Mesenteric fat pad (tissue), 1 donor: Measurements from ENCODE around the gene ARMH1. TPM values are rescaled to one million over a fixed set of nuclear protein-coding genes. Genes with fewer than 3 reads are reported as not detected.
A peak's percentile ranks its signal among the peaks of the same experiment; 100 is the strongest.
"Not testable (repeated sequence)": the region's sequence is repeated elsewhere in the genome, so short reads cannot be mapped to it uniquely, and the experiment has no call there.

Experiments used
- DNase-seq: peaks from one replicate; pipeline ENCODE4 v3.0.0-alpha.2; 2020; ENCODE audit warnings: low spot score
- total RNA-seq: library from RNA; stranded (reverse); fragmentation: NEBNext Ultra II Directional; extraction: Animal tissue kit (Norgen Biotek cat#: 25700); gene quantifications from one replicate; pipeline ENCODE4 v1.2.1, GENCODE V29; 2021
- donor health status: DM: yes; HTN: yes; CAD: no.

The ARMH1 gene
- total RNA-seq, 1 donor from 2014 or later: 1.9 TPM

DNA sequence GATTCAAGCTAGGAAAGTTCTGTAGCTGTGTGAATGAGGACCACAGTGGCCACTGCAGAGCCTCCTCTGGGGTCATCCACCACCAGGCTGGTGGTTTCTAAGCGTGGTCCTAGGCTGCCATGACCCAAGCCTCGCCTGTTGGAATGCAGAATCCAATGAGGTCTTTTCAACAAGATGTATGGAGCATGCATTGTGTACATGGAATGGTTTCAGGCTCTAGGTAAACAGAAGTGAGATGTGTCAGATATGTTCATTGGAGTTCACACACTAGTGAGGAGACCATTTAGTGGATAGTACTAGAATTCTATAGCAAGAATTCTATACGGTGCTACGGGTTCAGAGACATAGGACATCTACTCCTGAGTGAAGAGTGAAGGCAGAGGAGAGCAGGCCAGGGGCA is 45.8 kb downstream of the ARMH1 start:
- no peak for DNase-seq

DNA sequence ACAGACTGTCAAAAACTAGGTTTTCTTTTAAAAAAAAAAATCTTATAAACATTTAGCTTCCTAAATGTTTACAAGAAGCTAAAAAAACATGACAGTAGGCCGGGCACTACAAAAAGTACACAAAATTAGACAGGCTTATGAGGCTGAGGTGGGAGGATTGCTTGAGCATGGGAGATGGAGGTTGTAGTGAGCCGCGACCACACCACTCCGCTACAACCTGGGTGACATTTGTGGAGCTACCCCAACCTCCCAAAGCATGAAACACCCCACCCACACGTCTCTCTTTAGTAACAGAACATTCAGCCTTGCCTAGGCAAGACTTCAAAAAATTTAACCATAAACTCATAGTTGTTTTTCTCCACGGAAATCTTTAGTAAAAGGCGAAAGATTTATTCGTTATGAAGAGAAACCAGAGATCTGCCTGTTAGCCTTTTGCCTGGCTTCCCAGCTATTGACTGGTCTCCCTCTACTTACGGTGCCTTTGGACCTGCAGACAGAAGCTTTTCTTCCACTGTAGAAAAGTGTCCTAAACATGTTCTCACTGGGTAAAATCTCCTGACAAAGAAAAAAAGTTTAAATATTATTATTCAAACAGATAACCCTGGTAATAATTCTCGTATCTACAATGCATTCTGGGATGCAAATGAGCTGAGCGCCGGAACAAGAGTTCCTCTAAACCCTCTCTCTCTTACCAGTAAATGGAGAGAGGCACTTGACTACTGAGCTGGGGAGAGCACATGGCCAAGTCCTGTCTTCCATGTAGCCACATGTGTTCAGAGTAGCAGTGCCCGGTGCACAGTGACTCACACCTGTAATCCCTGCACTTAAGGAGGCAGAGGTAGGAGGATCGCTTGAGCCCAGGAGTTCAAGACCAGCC is 47.2 kb downstream of the ARMH1 start:
- no peak for DNase-seq

DNA sequence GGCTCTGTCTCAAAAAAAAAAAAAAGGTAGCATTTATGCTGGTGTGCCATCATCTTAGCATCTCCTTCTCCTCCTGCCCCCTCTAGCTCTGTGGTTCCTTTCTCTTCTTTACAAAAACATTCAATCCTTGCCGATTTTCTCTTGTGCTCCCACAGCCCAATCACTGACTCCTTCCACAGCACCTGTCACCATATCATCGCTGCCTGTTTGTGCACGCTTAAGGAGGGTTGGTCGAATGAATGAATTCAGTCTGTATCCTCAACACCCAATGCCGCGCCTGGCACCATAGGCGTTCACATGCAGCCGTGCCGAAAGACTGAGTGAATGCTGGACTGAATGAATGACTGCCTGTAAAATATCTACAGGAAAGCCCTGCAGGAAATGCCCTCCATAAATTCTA is 48.5 kb downstream of the ARMH1 start:
- no peak for DNase-seq

DNA sequence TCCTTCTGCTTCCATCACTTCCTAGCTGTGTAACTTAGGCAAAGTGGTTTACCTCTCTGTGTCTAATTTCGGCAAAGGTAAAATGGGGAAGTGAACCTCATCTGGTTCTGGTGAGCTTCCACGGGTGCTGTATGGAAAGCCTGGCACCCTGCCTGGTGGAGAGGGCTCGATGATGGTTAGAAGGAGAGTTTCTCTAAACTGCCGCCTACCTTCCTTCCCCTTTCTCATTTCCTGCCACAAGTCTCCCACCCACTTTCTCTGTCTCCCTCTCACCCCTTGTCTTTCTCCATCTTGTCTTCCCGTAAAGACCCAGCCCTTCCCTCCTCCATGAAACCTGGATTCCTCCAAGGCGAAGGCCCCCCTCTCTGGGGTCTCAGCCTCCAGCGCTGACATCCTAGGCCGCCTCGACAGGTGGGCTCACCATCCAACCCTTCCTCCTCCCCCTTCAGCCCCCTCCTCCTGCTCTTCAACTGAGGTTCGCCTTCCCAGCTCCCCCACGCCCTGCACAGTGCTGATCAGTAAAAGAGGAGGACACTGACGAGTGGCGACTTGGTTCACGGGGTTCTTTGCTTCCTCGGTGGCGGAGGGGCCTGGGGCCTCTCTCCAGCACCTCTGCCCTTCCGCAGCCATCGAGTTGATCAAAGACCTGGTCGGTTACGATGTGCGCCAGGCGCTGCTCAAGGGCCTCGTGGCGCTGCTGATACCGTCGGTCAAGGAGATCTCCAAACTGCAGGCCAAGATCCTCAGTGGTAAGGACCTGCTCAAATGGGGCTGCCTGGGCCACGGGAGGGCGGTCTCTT is 49.2 kb downstream of the ARMH1 start:
- DNase-seq: no peak

DNA sequence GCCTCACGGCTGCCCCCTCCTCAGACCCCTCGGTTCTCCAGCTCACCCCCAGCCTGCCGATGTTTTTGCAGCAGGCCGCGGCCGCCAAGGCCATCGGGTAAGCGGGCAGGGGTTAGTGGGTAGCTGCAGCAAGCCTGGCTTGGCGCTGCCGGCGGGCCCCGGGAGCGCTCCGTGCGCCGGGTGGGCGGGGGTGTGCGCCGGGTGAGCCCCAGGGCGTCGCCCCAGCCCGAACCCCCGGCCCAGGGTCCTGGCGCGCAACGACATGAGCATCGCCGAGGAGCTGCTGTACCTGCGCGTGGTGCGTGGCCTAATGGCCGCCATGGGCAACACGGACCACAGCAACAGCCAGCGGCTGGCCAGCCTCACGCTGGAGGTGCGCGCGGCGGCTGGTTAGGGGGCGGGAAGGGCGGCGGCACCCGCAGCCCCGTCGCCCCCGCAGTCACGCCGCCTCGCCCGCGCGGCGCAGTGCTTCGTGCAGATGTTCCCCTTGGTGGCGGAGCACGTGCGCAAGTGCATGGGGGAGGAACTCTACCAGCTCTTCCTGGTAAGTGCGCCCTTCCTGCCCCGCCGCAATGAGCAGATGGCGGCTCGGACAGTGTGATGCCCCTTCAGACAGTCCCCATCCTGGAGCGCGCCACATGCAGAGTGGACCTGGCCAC is 49.9 kb downstream of the ARMH1 start:
- DNase-seq: no peak

DNA sequence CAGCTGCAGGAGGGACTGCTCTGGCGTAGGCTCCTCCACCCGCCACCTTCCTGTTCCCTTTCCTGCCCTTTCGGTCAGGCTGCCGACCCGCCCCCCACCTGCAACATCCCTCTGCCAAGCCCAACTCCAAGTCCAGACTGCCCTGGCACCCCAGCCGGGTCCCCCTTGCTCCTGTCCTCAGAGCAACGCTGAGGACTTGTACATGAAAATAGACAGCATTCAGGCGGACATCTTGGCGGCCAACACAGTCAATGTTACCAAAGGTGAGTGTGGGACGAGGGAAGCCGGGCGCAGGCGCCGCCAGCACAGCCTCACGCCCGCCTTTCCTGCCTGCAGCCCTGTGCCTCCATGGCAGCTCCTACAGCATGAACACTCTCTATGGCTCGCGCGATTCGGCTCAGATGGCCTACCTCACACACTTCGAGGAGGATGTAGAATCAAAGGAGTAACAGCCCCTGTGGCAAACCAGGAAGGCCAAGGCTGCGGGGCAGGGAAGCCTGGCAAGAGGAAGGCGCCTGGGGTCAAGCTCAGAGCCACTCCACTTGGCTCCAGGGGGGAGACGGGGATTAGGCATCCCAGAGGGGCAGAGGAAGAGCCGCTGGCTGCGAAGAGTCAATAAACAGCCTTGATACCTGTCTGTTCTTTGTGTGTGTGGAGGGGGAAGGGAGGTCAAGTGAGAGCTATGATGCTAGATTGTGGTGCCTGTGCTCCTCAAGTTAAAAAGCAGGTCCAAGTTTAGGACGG is 50.6 kb downstream of the ARMH1 start:
- DNase-seq: no peak

DNA sequence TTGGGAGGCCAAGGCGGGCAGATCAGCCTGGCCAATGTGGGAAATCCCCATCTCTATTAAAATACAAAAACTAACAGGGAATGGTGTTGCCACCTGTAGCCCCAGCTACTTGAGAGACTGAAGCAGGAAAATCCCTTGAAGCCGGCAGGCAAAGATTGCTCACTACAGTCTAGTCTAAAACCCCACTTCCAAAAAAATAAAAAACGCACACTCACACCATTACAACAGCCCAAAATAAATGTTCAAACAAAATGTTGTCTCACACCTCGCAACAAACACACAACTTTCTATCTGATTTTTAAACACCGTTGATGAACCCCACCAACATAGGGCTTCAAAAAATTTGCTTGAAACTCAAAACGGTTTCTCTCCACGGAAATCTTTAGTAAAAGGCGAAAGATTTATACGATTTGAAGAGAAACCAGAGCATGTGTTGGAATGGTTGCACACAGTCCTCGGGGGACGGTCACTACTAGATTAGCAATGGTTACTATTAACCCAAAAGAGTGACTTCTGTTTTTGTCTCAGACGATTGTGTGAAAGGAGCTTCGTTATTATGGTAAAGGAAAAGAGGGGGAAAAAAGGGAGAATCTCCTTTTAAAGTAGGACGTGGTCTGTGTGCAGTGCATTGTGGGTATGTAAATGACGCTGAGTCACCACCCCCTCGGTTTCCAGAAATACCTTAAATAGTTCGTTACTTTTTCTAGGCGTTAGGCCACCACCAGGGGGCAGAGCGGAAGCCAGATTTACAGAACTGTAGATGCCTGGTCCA is 56.4 kb downstream of the ARMH1 start, which contains the start of gene RNU5D-1:
RNU5D-1 (minus strand) TSS at position 430 of the 772 bp plus-strand sequence.
- DNase-seq: peak; percentile 93

DNA sequence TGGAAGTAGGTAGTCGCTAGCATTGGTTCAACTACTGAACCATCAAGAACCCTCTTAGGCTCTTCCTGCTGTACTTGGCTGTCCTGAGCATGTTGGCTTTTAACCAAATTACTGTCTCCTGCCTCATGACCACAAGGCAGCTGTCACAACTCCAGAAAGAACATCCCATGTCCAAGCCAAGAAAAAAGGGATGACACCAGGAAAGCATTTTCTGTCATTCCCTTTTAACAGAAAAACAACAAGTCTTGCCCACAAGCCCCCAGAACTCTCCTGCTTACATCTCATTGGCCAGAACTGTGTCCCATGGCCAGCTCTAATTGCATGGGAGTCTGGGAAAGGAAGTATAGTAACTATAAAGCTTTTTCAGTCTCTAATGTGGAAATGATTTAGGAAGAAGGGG is 58.9 kb downstream of the ARMH1 start:
- no peak for DNase-seq

DNA sequence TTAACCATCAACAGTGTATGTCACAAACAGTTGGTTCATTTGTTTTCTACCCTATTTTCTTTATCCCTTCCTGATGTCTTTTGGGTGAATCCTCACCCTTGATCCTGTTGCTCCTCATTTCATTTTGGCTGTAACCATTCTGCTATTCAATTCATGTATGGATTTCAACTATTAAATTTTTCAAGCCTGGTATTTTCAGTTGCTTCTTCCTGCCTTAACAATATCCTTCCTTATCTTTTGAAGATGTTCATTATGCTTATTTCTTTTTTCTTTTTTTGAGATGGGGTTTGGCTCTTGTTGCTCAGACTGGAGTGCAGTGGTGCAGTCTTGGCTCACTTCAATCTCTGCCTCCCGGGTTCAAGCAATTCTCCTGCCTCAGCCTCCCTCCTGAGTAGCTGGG is 59.3 kb downstream of the ARMH1 start:
- no peak for DNase-seq

DNA sequence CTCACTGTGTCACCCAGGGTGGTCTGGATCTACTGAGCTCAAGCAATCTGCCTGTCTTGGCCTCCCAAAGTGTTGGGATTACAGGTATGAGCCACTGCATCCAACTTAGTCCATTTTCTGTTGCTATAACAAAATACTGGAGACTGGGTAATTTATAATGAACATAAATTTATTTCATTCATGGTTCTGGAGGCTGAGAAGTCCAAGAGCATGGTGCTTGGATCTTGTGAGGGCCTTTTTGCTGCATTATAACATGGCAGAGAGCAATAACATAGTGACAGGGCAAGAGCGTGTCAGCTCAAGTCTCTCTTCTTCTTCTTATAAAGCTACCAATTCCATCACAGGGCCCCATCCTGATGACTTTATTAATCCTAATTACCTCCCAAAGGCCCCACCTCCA is 61.5 kb downstream of the ARMH1 start:
- DNase-seq: no peak

DNA sequence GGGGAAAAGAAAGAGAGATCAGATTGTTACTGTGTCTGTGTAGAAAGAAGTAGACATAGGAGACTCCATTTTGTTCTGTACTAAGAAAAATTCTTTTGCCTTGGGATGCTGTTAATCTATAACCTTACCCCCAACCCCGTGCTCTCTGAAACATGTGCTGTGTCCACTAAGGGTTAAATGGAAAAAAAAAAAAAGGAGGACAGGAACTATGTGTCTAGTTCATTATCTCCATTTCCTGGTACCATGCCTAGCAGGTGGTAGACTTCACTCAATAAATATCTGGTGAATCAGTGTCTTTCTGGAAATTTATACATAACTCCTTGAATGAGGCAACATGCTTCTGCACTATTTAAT is 64.4 kb downstream of the ARMH1 start:
- DNase-seq: not testable (repeated sequence)

DNA sequence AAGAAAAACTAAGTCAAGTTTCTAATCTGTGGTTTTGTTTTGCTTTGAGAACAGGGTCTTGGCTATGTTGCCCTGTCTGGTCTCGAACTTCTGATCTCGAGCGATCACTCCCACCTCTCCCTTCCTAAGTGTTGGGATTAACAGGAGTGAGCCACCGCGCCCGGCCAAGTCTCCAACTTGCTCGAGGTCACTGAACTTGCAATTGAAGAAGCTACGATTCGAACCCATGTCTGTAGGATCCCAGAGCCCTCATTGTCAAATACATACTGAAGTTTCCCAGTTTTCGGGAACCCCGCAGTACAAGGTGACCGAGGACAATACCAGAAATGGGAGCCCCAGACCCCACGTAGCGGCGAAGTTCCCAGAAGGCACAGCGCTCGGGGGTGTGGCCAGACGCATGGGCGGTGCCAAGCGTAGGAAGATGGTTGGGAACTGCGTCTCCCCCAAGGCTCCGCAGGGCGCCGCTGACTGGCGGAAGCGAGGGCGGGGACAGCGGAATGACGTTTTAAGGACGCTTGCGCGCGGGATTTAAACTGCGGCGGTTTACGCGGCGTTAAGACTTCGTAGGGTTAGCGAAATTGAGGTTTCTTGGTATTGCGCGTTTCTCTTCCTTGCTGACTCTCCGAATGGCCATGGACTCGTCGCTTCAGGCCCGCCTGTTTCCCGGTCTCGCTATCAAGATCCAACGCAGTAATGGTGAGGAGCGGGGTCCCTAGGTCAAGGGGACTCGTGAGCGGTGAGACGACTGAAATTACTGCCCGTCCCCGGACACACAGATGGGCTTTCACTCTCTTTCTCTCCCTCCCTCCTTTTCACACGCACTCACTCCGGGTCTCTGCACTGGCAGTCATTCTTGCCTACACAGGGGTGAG is 65.0 kb downstream of the ARMH1 start, which contains the start of gene KIF2C:
KIF2C (plus strand) TSS at position 531 of the 872 bp plus-strand sequence; CDS start at position 627, 96 bp downstream.
- peak; percentile 99 for DNase-seq

DNA sequence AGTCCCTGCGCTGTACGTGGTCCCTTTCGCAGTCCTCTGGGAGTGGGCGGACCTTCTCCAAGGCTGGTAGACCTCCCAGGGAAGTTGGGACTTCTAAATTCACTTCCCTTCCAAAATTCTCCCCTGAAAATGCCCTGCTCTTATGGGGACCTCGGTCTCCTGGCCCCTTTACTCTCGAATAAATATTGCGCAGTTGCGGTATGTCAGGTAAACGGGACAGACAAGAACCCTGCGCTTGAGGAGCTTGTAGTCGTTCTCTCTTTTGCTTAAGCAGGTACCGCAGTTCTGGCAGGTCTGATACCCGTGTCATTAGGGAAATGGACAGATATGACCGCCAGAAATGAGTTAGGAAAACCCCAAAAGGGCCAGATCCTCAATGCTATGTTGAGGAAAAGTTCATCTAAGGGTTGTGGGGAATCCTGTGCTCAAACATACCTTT is 65.7 kb downstream of the ARMH1 start:
- DNase-seq: no peak

DNA sequence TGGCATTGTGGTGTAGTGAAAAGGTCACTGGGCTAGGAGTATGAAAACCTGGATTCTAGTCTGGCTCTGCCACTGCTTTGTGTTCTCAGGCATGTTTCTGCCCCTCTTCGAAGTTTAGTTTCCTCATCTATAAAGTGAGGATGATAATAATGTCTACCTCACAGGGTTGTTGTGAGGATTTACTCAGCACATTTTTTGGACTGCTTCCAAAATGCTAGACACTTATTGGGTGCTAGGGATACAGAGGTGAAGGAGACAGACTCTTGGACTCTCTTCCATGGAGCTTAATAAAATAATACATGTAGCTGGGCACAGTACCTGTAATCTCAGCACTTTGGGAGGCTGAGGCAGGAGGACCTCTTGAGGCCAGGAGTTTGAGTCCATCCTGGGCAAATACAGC is 68.7 kb downstream of the ARMH1 start:
- no peak for DNase-seq

DNA sequence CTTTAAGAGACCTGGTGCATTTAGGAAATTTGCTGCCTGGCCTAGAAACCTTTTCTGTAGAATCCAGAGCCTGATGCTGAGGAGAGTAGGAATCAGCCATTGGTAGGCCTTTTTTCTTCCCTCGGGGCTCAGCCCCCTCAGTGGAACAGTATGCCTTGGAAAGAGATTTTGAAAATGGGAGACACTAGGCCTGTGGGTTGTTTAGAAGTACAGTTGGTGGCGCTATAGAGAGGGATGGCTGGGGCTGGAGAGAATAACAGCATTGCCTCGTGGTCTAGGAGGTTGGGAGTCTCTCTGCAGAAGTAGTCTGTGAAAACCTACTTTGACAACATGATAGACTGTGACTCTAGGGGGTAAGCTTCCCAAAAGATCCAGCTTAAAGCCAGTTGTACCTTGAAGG is 73.4 kb downstream of the ARMH1 start:
- DNase-seq: no peak

DNA sequence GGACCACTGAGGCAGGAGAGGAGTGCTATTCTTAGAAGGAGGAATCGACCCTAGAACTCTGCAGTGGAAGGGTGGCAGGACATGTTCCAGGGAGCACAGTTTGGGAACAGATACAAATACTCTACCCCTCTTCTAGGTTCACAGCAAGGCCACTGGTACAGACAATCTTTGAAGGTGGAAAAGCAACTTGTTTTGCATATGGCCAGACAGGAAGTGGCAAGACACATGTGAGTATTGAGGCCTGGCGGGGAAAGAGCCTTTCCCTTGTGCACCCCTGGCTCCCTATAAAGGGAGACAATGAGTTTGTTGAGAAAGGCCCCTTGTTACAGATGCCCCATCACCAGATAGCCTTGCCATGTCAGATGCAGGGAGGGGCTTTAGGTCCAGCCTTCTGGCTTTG is 82.9 kb downstream of the ARMH1 start:
- no peak for DNase-seq

DNA sequence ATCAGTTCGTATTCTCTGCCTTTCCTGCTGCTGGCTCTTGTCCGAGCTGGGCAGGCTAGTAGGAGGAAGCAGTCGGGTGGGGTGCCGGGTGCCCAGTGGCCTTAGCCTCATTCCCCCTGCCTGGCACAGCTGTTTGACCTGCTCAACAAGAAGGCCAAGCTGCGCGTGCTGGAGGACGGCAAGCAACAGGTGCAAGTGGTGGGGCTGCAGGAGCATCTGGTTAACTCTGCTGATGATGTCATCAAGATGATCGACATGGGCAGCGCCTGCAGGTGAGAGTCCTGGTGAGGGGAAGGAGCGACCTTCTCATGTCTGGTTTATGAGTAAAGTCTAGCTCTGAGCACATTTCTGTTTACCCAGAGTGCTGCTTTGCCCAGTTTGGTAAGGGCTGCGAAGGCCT is 84.6 kb downstream of the ARMH1 start:
- no peak for DNase-seq

DNA sequence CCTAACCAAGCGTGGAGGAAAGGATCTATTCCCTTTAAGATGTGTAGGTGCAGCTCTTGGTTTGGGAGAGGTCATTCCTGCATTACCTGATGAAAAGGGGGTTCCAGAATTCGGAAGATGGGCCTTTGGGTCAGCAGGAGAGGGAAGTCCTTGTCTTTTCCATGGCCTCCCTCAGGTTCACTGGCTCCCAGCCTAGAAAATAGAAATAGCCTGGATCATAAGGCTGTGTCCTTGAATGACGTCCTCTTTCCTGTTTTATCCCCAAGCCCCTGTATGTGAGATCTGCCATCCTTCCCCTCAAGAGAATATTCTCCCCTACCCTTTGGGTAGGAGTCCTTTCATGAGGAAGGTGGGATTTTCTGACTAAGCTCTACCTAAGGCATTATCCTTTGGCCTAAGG is 86.4 kb downstream of the ARMH1 start:
- DNase-seq: no peak

DNA sequence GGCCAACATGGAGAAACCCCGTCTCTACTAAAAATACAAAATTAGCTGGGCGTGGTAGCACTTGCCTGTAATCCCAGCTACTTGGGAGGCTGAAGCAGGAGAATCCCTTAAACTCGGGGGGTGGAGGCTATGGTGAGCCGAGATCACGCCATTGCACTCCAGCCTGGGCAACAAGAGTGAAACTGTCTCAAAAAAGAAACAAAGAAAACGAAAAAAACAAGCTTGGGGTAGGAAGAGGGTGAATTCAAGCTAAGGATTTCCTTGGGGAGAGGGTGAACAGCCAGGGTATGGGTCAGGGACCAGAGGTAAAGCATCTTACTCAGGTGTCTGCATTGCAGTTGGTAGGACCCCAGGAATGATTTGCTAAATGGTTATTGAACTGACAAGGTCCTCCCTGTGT is 91.9 kb downstream of the ARMH1 start:
- not testable (repeated sequence) for DNase-seq
